Measurements from ENCODE around the gene NEUROD2. TPM values are rescaled to one million over a fixed set of nuclear protein-coding genes. Genes with fewer than 3 reads are reported as not detected.

NEUROD2 gene
- total and polyA plus RNA-seq, 2 experiments from 2014 or later: not detected

DNA sequence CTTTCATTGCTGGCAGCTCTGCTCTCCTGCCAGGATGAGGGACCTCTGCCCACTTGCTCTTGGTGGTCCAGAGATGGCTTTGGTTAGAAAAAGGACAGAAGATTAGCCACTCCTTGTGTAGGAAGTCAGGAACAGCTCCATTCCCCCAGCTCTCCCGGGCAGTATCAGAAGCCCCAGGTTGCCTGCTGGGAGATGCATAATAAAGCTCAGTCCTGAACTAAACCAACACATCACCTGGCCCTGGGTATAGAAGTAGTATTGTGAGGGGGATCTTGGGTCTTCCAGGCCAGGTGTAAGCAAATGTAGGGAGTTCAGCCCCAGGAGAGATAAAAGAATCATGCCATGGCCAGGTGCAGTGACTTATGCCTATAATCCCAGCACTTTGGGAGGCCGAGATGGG lies 52.4 kb downstream of the NEUROD2 start:
- H3K36me3 ChIP-seq (ENCODE audit: insufficient read depth): no peaks in the 10 kb centered on the region
- Mint-ChIP-seq H3K27me3 (ENCODE audit: insufficient read depth, low read depth, poor library complexity) (peaks cover 4% of the 10 kb centered on the region), H3K4me3 (peak overlapping the region; percentile 4; the same call in 1 of the 3 replicates), H3K9me3 (no peaks in the 10 kb centered on the region), H3K36me3 (ENCODE audit: low read depth) (no peaks in the 10 kb centered on the region; the same call in 2 of the 3 replicates), H3K4me1 (peaks cover 17% of the 10 kb centered on the region), H3K27ac (no peak overlapping the region)
- H3F3A ChIP-seq (replicated peaks; ENCODE audit: low read depth): no peaks in the 10 kb centered on the region
- no peak overlapping the region for H3K27ac ChIP-seq (ENCODE audit: low read depth)
- TF ChIP-seq, protein P1, sequence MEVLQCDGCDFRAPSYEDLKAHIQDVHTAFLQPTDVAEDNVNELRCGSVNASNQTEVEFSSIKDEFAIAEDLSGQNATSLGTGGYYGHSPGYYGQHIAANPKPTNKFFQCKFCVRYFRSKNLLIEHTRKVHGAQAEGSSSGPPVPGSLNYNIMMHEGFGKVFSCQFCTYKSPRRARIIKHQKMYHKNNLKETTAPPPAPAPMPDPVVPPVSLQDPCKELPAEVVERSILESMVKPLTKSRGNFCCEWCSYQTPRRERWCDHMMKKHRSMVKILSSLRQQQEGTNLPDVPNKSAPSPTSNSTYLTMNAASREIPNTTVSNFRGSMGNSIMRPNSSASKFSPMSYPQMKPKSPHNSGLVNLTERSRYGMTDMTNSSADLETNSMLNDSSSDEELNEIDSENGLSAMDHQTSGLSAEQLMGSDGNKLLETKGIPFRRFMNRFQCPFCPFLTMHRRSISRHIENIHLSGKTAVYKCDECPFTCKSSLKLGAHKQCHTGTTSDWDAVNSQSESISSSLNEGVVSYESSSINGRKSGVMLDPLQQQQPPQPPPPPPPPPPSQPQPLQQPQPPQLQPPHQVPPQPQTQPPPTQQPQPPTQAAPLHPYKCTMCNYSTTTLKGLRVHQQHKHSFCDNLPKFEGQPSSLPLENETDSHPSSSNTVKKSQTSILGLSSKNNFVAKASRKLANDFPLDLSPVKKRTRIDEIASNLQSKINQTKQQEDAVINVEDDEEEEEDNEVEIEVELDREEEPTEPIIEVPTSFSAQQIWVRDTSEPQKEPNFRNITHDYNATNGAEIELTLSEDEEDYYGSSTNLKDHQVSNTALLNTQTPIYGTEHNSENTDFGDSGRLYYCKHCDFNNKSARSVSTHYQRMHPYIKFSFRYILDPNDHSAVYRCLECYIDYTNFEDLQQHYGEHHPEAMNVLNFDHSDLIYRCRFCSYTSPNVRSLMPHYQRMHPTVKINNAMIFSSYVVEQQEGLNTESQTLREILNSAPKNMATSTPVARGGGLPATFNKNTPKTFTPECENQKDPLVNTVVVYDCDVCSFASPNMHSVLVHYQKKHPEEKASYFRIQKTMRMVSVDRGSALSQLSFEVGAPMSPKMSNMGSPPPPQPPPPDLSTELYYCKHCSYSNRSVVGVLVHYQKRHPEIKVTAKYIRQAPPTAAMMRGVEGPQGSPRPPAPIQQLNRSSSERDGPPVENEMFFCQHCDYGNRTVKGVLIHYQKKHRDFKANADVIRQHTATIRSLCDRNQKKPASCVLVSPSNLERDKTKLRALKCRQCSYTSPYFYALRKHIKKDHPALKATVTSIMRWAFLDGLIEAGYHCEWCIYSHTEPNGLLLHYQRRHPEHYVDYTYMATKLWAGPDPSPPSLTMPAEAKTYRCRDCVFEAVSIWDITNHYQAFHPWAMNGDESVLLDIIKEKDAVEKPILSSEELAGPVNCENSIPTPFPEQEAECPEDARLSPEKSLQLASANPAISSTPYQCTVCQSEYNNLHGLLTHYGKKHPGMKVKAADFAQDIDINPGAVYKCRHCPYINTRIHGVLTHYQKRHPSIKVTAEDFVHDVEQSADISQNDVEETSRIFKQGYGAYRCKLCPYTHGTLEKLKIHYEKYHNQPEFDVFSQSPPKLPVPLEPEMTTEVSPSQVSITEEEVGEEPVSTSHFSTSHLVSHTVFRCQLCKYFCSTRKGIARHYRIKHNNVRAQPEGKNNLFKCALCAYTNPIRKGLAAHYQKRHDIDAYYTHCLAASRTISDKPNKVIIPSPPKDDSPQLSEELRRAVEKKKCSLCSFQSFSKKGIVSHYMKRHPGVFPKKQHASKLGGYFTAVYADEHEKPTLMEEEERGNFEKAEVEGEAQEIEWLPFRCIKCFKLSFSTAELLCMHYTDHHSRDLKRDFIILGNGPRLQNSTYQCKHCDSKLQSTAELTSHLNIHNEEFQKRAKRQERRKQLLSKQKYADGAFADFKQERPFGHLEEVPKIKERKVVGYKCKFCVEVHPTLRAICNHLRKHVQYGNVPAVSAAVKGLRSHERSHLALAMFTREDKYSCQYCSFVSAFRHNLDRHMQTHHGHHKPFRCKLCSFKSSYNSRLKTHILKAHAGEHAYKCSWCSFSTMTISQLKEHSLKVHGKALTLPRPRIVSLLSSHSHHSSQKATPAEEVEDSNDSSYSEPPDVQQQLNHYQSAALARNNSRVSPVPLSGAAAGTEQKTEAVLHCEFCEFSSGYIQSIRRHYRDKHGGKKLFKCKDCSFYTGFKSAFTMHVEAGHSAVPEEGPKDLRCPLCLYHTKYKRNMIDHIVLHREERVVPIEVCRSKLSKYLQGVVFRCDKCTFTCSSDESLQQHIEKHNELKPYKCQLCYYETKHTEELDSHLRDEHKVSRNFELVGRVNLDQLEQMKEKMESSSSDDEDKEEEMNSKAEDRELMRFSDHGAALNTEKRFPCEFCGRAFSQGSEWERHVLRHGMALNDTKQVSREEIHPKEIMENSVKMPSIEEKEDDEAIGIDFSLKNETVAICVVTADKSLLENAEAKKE (CRISPR knock-in tag; IDR thresholded peaks at IDR 0.05): no peak
- TF ChIP-seq JUNB (IDR thresholded peaks at IDR 0.05; ENCODE audit: unreplicated experiment) (no peak), POLR2AphosphoS5 (IDR thresholded peaks at IDR 0.05; ENCODE audit: low read depth) (no peak), STAT1 (IDR thresholded peaks at IDR 0.05; ENCODE audit: unreplicated experiment) (no peak), NANOG (IDR thresholded peaks at IDR 0.05; ENCODE audit: borderline replicate concordance) (no peak), EZH2phosphoT487 (IDR thresholded peaks at IDR 0.05; ENCODE audit: unreplicated experiment) (no peak), ZNF331 (CRISPR knock-in tag; IDR thresholded peaks at IDR 0.05; ENCODE audit: low read depth) (no peak)
- TF ChIP-seq, protein P2, sequence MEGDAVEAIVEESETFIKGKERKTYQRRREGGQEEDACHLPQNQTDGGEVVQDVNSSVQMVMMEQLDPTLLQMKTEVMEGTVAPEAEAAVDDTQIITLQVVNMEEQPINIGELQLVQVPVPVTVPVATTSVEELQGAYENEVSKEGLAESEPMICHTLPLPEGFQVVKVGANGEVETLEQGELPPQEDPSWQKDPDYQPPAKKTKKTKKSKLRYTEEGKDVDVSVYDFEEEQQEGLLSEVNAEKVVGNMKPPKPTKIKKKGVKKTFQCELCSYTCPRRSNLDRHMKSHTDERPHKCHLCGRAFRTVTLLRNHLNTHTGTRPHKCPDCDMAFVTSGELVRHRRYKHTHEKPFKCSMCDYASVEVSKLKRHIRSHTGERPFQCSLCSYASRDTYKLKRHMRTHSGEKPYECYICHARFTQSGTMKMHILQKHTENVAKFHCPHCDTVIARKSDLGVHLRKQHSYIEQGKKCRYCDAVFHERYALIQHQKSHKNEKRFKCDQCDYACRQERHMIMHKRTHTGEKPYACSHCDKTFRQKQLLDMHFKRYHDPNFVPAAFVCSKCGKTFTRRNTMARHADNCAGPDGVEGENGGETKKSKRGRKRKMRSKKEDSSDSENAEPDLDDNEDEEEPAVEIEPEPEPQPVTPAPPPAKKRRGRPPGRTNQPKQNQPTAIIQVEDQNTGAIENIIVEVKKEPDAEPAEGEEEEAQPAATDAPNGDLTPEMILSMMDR (conservative IDR thresholded peaks at IDR 0.05; ENCODE audit: low read depth in 2 of 2): no peak
- no peak overlapping the region for H2AFZ ChIP-seq
- peak; percentile 54 for DNase-seq (ENCODE audit: low spot score)
- H3K4me2 ChIP-seq: no peak overlapping the region
- ATAC-seq: peak; percentile 95
- no peaks in the 10 kb centered on the region for H4K20me1 ChIP-seq (replicated peaks; ENCODE audit: insufficient read depth)
- no peaks in the 10 kb centered on the region for H3K79me2 ChIP-seq (replicated peaks; ENCODE audit: insufficient read depth)
- no peaks in the 10 kb centered on the region for H3K9me2 ChIP-seq (ENCODE audit: insufficient read depth)
- no peak overlapping the region for H3K4me3 ChIP-seq
- peaks cover 11% of the 10 kb centered on the region; the same call in 1 of the 2 replicates for H3K4me1 ChIP-seq (ENCODE audit: insufficient read depth)
- H3K27me3 ChIP-seq (ENCODE audit: insufficient read depth): no peaks in the 10 kb centered on the region

Other genes starting within 250 kb of the NEUROD2 start
- gene FBXL20, start 206.3 kb downstream of the NEUROD2 start, total RNA-seq (2014; rRNA removed; shearing (Covaris generic)): 6.9 and 7.7 TPM in 2 replicates
- gene FBXL20, start 206.3 kb downstream of the NEUROD2 start, polyA plus RNA-seq (2016; fragmentation: Nextera tagmentation; extraction: Ambion mirVana): 2.9 and 4.3 TPM in 2 replicates
- 32.5 and 42.3 TPM in 2 replicates for gene MED1, start 156.7 kb downstream of the NEUROD2 start, total RNA-seq (2014; rRNA removed; shearing (Covaris generic))
- gene MED1, start 156.7 kb downstream of the NEUROD2 start, polyA plus RNA-seq (2016; fragmentation: Nextera tagmentation; extraction: Ambion mirVana): 17.9 and 19.0 TPM in 2 replicates
- gene CDK12, start 146.4 kb downstream of the NEUROD2 start, total RNA-seq (2014; rRNA removed; shearing (Covaris generic)): 55.3 and 57.6 TPM in 2 replicates
- 19.3 and 20.9 TPM in 2 replicates for gene CDK12, start 146.4 kb downstream of the NEUROD2 start, polyA plus RNA-seq (2016; fragmentation: Nextera tagmentation; extraction: Ambion mirVana)
- gene PPP1R1B, start 19.0 kb upstream of the NEUROD2 start, total RNA-seq (2014; rRNA removed; shearing (Covaris generic)): 1.5 and 3.4 TPM in 2 replicates
- gene PPP1R1B, start 19.0 kb upstream of the NEUROD2 start, polyA plus RNA-seq (2016; fragmentation: Nextera tagmentation; extraction: Ambion mirVana): 3.7 and 5.4 TPM in 2 replicates
- 39.7 and 53.3 TPM in 2 replicates for gene STARD3, start 29.2 kb upstream of the NEUROD2 start, total RNA-seq (2014; rRNA removed; shearing (Covaris generic))
- gene STARD3, start 29.2 kb upstream of the NEUROD2 start, polyA plus RNA-seq (2016; fragmentation: Nextera tagmentation; extraction: Ambion mirVana): 26.4 and 31.5 TPM in 2 replicates
- gene TCAP, start 57.4 kb upstream of the NEUROD2 start, total RNA-seq (2014; rRNA removed; shearing (Covaris generic)): 0.74 and 2.1 TPM in 2 replicates
- 0.61 and 0.80 TPM in 2 replicates for gene TCAP, start 57.4 kb upstream of the NEUROD2 start, polyA plus RNA-seq (2016; fragmentation: Nextera tagmentation; extraction: Ambion mirVana)
- 1.9 and 2.3 TPM in 2 replicates for gene PNMT, start 60.5 kb upstream of the NEUROD2 start, total RNA-seq (2014; rRNA removed; shearing (Covaris generic))
- gene PNMT, start 60.5 kb upstream of the NEUROD2 start, polyA plus RNA-seq (2016; fragmentation: Nextera tagmentation; extraction: Ambion mirVana): 2.5 and 4.4 TPM in 2 replicates
- 10.7 and 12.8 TPM in 2 replicates for gene PGAP3, start 80.1 kb upstream of the NEUROD2 start, total RNA-seq (2014; rRNA removed; shearing (Covaris generic))
- gene PGAP3, start 80.1 kb upstream of the NEUROD2 start, polyA plus RNA-seq (2016; fragmentation: Nextera tagmentation; extraction: Ambion mirVana): 7.0 and 8.2 TPM in 2 replicates
- gene ERBB2, start 92.1 kb upstream of the NEUROD2 start, total RNA-seq (2014; rRNA removed; shearing (Covaris generic)): 193 and 196 TPM in 2 replicates
- 44.9 and 46.2 TPM in 2 replicates for gene ERBB2, start 92.1 kb upstream of the NEUROD2 start, polyA plus RNA-seq (2016; fragmentation: Nextera tagmentation; extraction: Ambion mirVana)
- gene MIEN1, start 122.6 kb upstream of the NEUROD2 start, total RNA-seq (2014; rRNA removed; shearing (Covaris generic)): 24.3 and 37.1 TPM in 2 replicates
- 91.8 and 106 TPM in 2 replicates for gene MIEN1, start 122.6 kb upstream of the NEUROD2 start, polyA plus RNA-seq (2016; fragmentation: Nextera tagmentation; extraction: Ambion mirVana)
- 23.1 and 28.9 TPM in 2 replicates for gene GRB7, start 130.0 kb upstream of the NEUROD2 start, total RNA-seq (2014; rRNA removed; shearing (Covaris generic))
- gene GRB7, start 130.0 kb upstream of the NEUROD2 start, polyA plus RNA-seq (2016; fragmentation: Nextera tagmentation; extraction: Ambion mirVana): 12.8 and 13.1 TPM in 2 replicates